PC-3 (cell line): ENCODE measurements around the gene SLC4A4. TPM values are rescaled to one million over a fixed set of nuclear protein-coding genes. Genes with fewer than 3 reads are reported as not detected.

ENCODE experiments used
- ATAC-seq: fragments of 200-7000 bp; cut with Tn5 transposase; 2 replicates; pipeline ENCODE4 v1.9.1; 2020; ENCODE audit warnings: mild to moderate bottlenecking, moderate library complexity
- BruUV-seq: library from RNA; stranded (reverse); fragments of 400-500 nt; replicated peaks from 2 replicates; lab custom pipeline; 2021; lab: Mats Ljungman, UMichigan
- CTCF ChIA-PET: fragments of 300-600 bp; sonication (Branson Sonifier 250); formaldehyde crosslinking; loops from one replicate; lab custom pipeline; 2022; ENCODE audit warnings: antibody characterized with exemption; lab: Charles Lee
- POLR2A ChIA-PET: fragments of 300-600 bp; sonication (Branson Sonifier 250); formaldehyde crosslinking; loops from one replicate; lab custom pipeline; 2022; ENCODE audit warnings: antibody characterized with exemption; ENCODE audit not compliant: unreplicated experiment; lab: Charles Lee
- DNase-seq: peaks from one replicate; pipeline ENCODE4 v3.0.0-alpha.2; 2015
- H2AFZ ChIP-seq: fragments of 300-600 bp; sonication (generic); 2 replicates; pipeline ENCODE4 v1.6.0; 2016; ENCODE audit warnings: antibody characterized with exemption, low read length
- H3F3A ChIP-seq: fragments of 300-600 bp; sonication (generic); one replicate; pipeline ENCODE4 v1.6.0; 2017; ENCODE audit warnings: antibody characterized with exemption, low read length, control low read depth, mild to moderate bottlenecking; ENCODE audit not compliant: unreplicated experiment
- H3K27ac ChIP-seq: fragments of 300-600 bp; sonication (generic); 2 replicates; pipeline ENCODE4 v1.5.1; 2016; ENCODE audit warnings: mild to moderate bottlenecking, low read length
- H3K27me3 ChIP-seq: fragments of 300-600 bp; sonication (generic); 2 replicates; pipeline ENCODE4 v1.6.1; 2016; ENCODE audit warnings: low read length, mixed read lengths
- H3K36me3 ChIP-seq: fragments of 300-600 bp; sonication (generic); 2 replicates; pipeline ENCODE4 v1.6.1; 2016; ENCODE audit warnings: low read depth, mixed run types, low read length, mixed read lengths
- H3K4me1 ChIP-seq: fragments of 300-600 bp; sonication (generic); 2 replicates; pipeline ENCODE4 v1.5.1; 2016; ENCODE audit warnings: low read length; ENCODE audit not compliant: insufficient read depth
- H3K4me2 ChIP-seq: fragments of 300-600 bp; sonication (generic); 2 replicates; pipeline ENCODE4 v1.6.0; 2016; ENCODE audit warnings: low read length
- H3K4me3 ChIP-seq: fragments of 300-600 bp; sonication (generic); 2 replicates; pipeline ENCODE4 v1.5.1; 2016; ENCODE audit warnings: mild to moderate bottlenecking, low read length, mixed read lengths
- H3K79me2 ChIP-seq: fragments of 300-600 bp; sonication (generic); 2 replicates; pipeline ENCODE4 v1.6.1; 2017; ENCODE audit warnings: low read length, mixed read lengths
- H3K9ac ChIP-seq: fragments of 300-600 bp; sonication (generic); 2 replicates; pipeline ENCODE4 v1.6.0; 2016; ENCODE audit warnings: mild to moderate bottlenecking, low read length
- H3K9me2 ChIP-seq: fragments of 300-600 bp; sonication (generic); replicated peaks from 2 replicates; pipeline ENCODE4 v1.6.1; 2016; ENCODE audit warnings: mixed run types, low read length, mixed read lengths
- H3K9me3 ChIP-seq: fragments of 300-600 bp; sonication (generic); 2 replicates; pipeline ENCODE4 v1.6.1; 2016; ENCODE audit warnings: low read length, mixed read lengths
- H4K20me1 ChIP-seq: fragments of 300-600 bp; sonication (generic); 2 replicates; pipeline ENCODE4 v1.6.1; 2016; ENCODE audit warnings: low read length, mixed read lengths
- EZH2 ChIP-seq: fragments of 300-600 bp; sonication (generic); IDR thresholded peaks from one replicate; pipeline ENCODE4 v1.6.1; 2017; ENCODE audit warnings: antibody characterized with exemption, mild to moderate bottlenecking, low read length; ENCODE audit not compliant: unreplicated experiment
- EZH2phosphoT487 ChIP-seq: fragments of 300-600 bp; sonication (generic); IDR thresholded peaks from 2 replicates; pipeline ENCODE4 v1.6.1; 2018; ENCODE audit warnings: mild to moderate bottlenecking, antibody characterized with exemption, low read length, borderline replicate concordance
- intact Hi-C: fragments of 100-400 bp; cut with micrococcal nuclease; formaldehyde crosslinking; loops from 2 replicates; pipeline ENCODE4 v1.9.0; 2023
- total RNA-seq: library from RNA; depleted of rRNA; stranded (reverse); fragments of >200 nt; gene quantifications from 2 replicates; pipeline ENCODE4 v1.2.3, GENCODE V29; 2014
- TF ChIP-seq, protein P1 (sequence below): fragments of 300-600 bp; sonication (generic); conservative IDR thresholded peaks from 2 replicates; pipeline ENCODE4 v1.5.1; 2017; ENCODE audit warnings: antibody characterized with exemption, low read depth, mild to moderate bottlenecking, low read length

Gene SLC4A4
- total RNA-seq, 1 experiment from 2014 or later = 0.47 TPM

DNA sequence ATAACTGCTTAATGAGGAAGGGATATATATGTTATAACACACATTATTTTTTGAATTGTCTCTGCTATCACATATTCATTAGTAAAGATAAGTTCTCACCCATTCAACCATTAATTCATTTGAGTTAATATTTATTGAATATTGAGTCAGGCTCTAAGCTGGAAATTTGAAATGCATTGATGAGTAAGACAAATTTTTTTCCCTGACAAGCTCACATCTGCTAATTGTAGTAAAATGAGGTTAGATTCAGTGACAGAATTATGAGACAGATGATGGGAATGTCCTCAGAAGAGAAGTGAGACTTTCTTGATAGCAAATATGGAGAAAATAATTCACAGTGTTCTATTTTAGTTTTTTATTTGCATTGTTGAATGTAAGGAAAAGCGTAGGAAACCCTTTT is 194.3 kb downstream of the SLC4A4 start:
- ATAC-seq (no peak), DNase-seq (no peak)
- Histone ChIP-seq H3K27ac (no peak overlapping the region), H3K4me2 (no peak overlapping the region), H3K4me3 (no peak overlapping the region), H2AFZ (no peak overlapping the region), H3K27me3 (no peaks in the 10 kb centered on the region), H3F3A (no peaks in the 10 kb centered on the region), H3K4me1 (no peaks in the 10 kb centered on the region), H3K79me2 (no peaks in the 10 kb centered on the region), H3K36me3 (no peaks in the 10 kb centered on the region), H3K9me3 (no peaks in the 10 kb centered on the region), H3K9ac (no peak overlapping the region), H4K20me1 (no peaks in the 10 kb centered on the region), H3K9me2 (no peaks in the 10 kb centered on the region)
- no peak for TF ChIP-seq EZH2
- no peak for TF ChIP-seq EZH2phosphoT487
- TF ChIP-seq, protein P1, sequence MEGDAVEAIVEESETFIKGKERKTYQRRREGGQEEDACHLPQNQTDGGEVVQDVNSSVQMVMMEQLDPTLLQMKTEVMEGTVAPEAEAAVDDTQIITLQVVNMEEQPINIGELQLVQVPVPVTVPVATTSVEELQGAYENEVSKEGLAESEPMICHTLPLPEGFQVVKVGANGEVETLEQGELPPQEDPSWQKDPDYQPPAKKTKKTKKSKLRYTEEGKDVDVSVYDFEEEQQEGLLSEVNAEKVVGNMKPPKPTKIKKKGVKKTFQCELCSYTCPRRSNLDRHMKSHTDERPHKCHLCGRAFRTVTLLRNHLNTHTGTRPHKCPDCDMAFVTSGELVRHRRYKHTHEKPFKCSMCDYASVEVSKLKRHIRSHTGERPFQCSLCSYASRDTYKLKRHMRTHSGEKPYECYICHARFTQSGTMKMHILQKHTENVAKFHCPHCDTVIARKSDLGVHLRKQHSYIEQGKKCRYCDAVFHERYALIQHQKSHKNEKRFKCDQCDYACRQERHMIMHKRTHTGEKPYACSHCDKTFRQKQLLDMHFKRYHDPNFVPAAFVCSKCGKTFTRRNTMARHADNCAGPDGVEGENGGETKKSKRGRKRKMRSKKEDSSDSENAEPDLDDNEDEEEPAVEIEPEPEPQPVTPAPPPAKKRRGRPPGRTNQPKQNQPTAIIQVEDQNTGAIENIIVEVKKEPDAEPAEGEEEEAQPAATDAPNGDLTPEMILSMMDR = no peak
- intact Hi-C loops = no loop called here
- no TSS peak for BruUV-seq
- CTCF ChIA-PET = no interaction called here
- POLR2A ChIA-PET = no interaction called here

DNA sequence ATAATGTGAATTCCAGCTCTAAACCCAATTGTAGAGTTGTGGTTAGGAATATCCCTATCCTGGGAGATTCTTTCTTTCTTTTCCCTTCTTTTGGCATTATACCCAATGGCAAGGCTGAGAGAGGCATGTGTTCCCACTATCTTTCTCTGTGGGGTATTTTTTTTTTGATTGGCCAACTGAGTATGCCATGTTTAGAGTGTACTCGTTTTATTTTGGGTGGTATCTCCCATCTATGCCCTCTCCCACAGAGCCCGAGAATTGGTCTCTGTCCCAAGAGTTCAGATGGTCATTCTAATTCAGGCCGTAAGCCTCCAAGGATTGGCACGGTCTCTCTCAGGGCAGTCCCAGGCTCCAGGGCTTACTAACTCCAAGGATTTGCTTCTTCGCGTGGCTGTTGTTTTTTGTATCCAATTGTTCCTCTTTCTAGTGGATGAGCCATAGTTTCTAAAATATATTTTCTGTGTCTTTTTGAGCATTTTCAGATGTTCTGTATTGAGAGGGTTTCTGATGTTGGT is 198.8 kb downstream of the SLC4A4 start:
- H4K20me1 ChIP-seq = no peaks in the 10 kb centered on the region
- H2AFZ ChIP-seq = no peak overlapping the region
- DNase-seq (no peak), ATAC-seq (no peak)
- H3K27ac ChIP-seq = no peak overlapping the region
- H3K4me1 ChIP-seq = no peaks in the 10 kb centered on the region; the same call in 1 of the 2 replicates
- no peak overlapping the region for H3K4me2 ChIP-seq
- no TSS peak for BruUV-seq
- intact Hi-C loops = no loop called here
- H3K36me3 ChIP-seq = no peaks in the 10 kb centered on the region
- no peak overlapping the region for H3K4me3 ChIP-seq
- H3F3A ChIP-seq = no peaks in the 10 kb centered on the region
- no peaks in the 10 kb centered on the region for H3K9me3 ChIP-seq
- no peak for TF ChIP-seq EZH2phosphoT487
- no peak for TF ChIP-seq EZH2
- TF ChIP-seq, protein P1 = no peak
- CTCF ChIA-PET = no interaction called here
- no peaks in the 10 kb centered on the region for H3K79me2 ChIP-seq
- no peaks in the 10 kb centered on the region for H3K27me3 ChIP-seq
- no peak overlapping the region for H3K9ac ChIP-seq
- POLR2A ChIA-PET = no interaction called here
- no peaks in the 10 kb centered on the region; the same call in 1 of the 2 replicates for H3K9me2 ChIP-seq

DNA sequence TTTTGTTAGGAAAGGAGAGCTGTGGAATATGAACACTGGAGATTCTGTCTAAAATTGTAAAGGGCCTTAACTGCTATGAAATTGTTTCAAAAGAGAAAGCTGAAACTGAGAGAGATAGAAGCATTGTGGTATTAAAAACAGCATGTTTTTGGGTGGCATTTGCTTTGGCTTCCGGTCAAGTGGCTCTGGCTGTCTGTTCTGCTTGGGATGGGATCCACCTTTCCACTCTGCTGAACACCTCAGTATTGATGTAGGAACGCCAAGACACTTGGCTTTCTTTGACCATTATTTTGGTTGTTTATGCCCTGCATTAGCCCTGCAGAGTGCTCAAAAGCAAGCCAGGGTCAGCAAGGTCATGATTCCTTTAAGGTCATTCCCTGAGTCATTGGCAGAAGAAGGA is 199.7 kb downstream of the SLC4A4 start:
- Histone ChIP-seq H3F3A (no peaks in the 10 kb centered on the region), H3K79me2 (no peaks in the 10 kb centered on the region), H4K20me1 (no peaks in the 10 kb centered on the region), H3K9me2 (no peaks in the 10 kb centered on the region; the same call in 1 of the 2 replicates), H3K9ac (no peak overlapping the region), H2AFZ (no peak overlapping the region), H3K27ac (no peak overlapping the region), H3K27me3 (no peaks in the 10 kb centered on the region), H3K36me3 (no peaks in the 10 kb centered on the region), H3K4me1 (no peaks in the 10 kb centered on the region; the same call in 1 of the 2 replicates), H3K4me3 (no peak overlapping the region), H3K4me2 (no peak overlapping the region), H3K9me3 (no peaks in the 10 kb centered on the region)
- BruUV-seq = no TSS peak
- ChIA-PET CTCF (no interaction called here), POLR2A (no interaction called here)
- intact Hi-C loops = no loop called here
- ATAC-seq (no peak), DNase-seq (no peak)
- TF ChIP-seq, protein P1 = no peak
- TF ChIP-seq EZH2 = no peak
- TF ChIP-seq EZH2phosphoT487 = no peak
